Lower leg skin (tissue), 3 donors: ENCODE data around the gene HIP1.

Experiments
- CTCF ChIP-seq, 3 donors: fragments of 450-650 bp; IDR thresholded peaks; one replicate each; pipeline ENCODE4 v1.5.1; 2016; ENCODE audit warnings: antibody characterized with exemption in 3 of 3, mild to moderate bottlenecking in 3 of 3, moderate library complexity in 2 of 3
- POLR2A ChIP-seq, 2 donors: fragments of 450-650 bp; IDR thresholded peaks; one replicate each; pipeline ENCODE4 v1.6.1; 2016 to 2017; ENCODE audit warnings: antibody characterized with exemption in 2 of 2, mild to moderate bottlenecking in 1 of 2, moderate library complexity in 1 of 2

- TF ChIP-seq CTCF (IDR thresholded peaks at IDR 0.05) (no peak), POLR2A (IDR thresholded peaks at IDR 0.05) (no peak)
Observed at GRCh38 chr7:75743455-75743859, 4.7 kb upstream of the HIP1 start.
